Measurements from ENCODE around the gene ATAD5. TPM values are rescaled to one million over a fixed set of nuclear protein-coding genes. Genes with fewer than 3 reads are reported as not detected.

ATAD5 gene
- total RNA-seq, 1 experiment from 2014 or later, result 26.0 TPM

- TF ChIP-seq, protein P1, sequence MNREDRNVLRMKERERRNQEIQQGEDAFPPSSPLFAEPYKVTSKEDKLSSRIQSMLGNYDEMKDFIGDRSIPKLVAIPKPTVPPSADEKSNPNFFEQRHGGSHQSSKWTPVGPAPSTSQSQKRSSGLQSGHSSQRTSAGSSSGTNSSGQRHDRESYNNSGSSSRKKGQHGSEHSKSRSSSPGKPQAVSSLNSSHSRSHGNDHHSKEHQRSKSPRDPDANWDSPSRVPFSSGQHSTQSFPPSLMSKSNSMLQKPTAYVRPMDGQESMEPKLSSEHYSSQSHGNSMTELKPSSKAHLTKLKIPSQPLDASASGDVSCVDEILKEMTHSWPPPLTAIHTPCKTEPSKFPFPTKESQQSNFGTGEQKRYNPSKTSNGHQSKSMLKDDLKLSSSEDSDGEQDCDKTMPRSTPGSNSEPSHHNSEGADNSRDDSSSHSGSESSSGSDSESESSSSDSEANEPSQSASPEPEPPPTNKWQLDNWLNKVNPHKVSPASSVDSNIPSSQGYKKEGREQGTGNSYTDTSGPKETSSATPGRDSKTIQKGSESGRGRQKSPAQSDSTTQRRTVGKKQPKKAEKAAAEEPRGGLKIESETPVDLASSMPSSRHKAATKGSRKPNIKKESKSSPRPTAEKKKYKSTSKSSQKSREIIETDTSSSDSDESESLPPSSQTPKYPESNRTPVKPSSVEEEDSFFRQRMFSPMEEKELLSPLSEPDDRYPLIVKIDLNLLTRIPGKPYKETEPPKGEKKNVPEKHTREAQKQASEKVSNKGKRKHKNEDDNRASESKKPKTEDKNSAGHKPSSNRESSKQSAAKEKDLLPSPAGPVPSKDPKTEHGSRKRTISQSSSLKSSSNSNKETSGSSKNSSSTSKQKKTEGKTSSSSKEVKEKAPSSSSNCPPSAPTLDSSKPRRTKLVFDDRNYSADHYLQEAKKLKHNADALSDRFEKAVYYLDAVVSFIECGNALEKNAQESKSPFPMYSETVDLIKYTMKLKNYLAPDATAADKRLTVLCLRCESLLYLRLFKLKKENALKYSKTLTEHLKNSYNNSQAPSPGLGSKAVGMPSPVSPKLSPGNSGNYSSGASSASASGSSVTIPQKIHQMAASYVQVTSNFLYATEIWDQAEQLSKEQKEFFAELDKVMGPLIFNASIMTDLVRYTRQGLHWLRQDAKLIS (CRISPR knock-in tag; IDR thresholded peaks at IDR 0.05; ENCODE audit: borderline replicate concordance), result no peak
Measured at GRCh38 chr17:30905742-30906100, 74.0 kb downstream of the ATAD5 start (continued).

- H3K4me1 Mint-ChIP-seq, result peaks cover 12% of the 10 kb centered on the region
- peak; percentile 93 for DNase-seq (ENCODE audit: low spot score)
- H3K27ac Mint-ChIP-seq, result peak within 1 kb of the TSS; percentile 97
- ChIA-PET CTCF (interaction anchor here (1.8 kb wide), 1 partner anchor 10 kb away, joined by 4 read pairs; no protein-coding TSS in a partner anchor), POLR2A (interaction anchor here (0.5 to 1.1 kb wide), 4 partner anchors 15 to 102 kb away, joined by 3 to 4 read pairs (median 3); partner anchors contain the start of genes ADAP2 and RNF135)
- H3K27me3 Mint-ChIP-seq (ENCODE audit: low read depth), result no peaks in the 10 kb centered on the region
- peak; percentile 96 for ATAC-seq
- peaks cover 4% of the 10 kb centered on the region for H3K36me3 Mint-ChIP-seq
- H3K9me3 Mint-ChIP-seq, result no peaks in the 10 kb centered on the region
- peak within 1 kb of the TSS; percentile 100 for H3K4me3 Mint-ChIP-seq
- TF ChIP-seq SMAD3 (CRISPR knock-in tag; IDR thresholded peaks at IDR 0.05; ENCODE audit: borderline replicate concordance) (peak; percentile 74), NFATC4 (CRISPR knock-in tag; IDR thresholded peaks at IDR 0.05) (no peak), ZNF232 (CRISPR knock-in tag; IDR thresholded peaks at IDR 0.05) (peak; percentile 72), TP53 (CRISPR knock-in tag; IDR thresholded peaks at IDR 0.05) (peak; percentile 67; the same call in 1 of the 2 replicates), ZNF138 (CRISPR knock-in tag; conservative IDR thresholded peaks at IDR 0.05) (0 out of 2 replicates have a peak, but pooled peaks have one; percentile 44), GABPB1 (CRISPR knock-in tag; IDR thresholded peaks at IDR 0.05) (peak; percentile 91), PREB (CRISPR knock-in tag; IDR thresholded peaks at IDR 0.05; ENCODE audit: borderline replicate concordance) (no peak; the same call in 1 of the 2 replicates), TEAD4 (CRISPR knock-in tag; IDR thresholded peaks at IDR 0.05) (no peak), JAZF1 (CRISPR knock-in tag; IDR thresholded peaks at IDR 0.05) (no peak), CBFB (CRISPR knock-in tag; IDR thresholded peaks at IDR 0.05; ENCODE audit: low read depth) (peak; percentile 96)
- TF ChIP-seq, protein P1 (CRISPR knock-in tag; IDR thresholded peaks at IDR 0.05; ENCODE audit: borderline replicate concordance), result peak; percentile 58; the same call in 1 of the 2 replicates
- TF ChIP-seq, protein P2, sequence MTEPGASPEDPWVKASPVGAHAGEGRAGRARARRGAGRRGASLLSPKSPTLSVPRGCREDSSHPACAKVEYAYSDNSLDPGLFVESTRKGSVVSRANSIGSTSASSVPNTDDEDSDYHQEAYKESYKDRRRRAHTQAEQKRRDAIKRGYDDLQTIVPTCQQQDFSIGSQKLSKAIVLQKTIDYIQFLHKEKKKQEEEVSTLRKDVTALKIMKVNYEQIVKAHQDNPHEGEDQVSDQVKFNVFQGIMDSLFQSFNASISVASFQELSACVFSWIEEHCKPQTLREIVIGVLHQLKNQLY (CRISPR knock-in tag; IDR thresholded peaks at IDR 0.05), result 0 out of 2 replicates have a peak, but pooled peaks have one; percentile 47
- TF ChIP-seq, protein P3, sequence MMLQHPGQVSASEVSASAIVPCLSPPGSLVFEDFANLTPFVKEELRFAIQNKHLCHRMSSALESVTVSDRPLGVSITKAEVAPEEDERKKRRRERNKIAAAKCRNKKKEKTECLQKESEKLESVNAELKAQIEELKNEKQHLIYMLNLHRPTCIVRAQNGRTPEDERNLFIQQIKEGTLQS (CRISPR knock-in tag; conservative IDR thresholded peaks at IDR 0.05), result no peak
- TF ChIP-seq, protein P4, sequence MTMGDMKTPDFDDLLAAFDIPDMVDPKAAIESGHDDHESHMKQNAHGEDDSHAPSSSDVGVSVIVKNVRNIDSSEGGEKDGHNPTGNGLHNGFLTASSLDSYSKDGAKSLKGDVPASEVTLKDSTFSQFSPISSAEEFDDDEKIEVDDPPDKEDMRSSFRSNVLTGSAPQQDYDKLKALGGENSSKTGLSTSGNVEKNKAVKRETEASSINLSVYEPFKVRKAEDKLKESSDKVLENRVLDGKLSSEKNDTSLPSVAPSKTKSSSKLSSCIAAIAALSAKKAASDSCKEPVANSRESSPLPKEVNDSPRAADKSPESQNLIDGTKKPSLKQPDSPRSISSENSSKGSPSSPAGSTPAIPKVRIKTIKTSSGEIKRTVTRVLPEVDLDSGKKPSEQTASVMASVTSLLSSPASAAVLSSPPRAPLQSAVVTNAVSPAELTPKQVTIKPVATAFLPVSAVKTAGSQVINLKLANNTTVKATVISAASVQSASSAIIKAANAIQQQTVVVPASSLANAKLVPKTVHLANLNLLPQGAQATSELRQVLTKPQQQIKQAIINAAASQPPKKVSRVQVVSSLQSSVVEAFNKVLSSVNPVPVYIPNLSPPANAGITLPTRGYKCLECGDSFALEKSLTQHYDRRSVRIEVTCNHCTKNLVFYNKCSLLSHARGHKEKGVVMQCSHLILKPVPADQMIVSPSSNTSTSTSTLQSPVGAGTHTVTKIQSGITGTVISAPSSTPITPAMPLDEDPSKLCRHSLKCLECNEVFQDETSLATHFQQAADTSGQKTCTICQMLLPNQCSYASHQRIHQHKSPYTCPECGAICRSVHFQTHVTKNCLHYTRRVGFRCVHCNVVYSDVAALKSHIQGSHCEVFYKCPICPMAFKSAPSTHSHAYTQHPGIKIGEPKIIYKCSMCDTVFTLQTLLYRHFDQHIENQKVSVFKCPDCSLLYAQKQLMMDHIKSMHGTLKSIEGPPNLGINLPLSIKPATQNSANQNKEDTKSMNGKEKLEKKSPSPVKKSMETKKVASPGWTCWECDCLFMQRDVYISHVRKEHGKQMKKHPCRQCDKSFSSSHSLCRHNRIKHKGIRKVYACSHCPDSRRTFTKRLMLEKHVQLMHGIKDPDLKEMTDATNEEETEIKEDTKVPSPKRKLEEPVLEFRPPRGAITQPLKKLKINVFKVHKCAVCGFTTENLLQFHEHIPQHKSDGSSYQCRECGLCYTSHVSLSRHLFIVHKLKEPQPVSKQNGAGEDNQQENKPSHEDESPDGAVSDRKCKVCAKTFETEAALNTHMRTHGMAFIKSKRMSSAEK (CRISPR knock-in tag; IDR thresholded peaks at IDR 0.05; ENCODE audit: borderline replicate concordance), result 0 out of 2 replicates have a peak, but pooled peaks have one; percentile 18
- TF ChIP-seq, protein P5, sequence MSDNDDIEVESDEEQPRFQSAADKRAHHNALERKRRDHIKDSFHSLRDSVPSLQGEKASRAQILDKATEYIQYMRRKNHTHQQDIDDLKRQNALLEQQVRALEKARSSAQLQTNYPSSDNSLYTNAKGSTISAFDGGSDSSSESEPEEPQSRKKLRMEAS (CRISPR knock-in tag; IDR thresholded peaks at IDR 0.05), result peak; percentile 82
- TF ChIP-seq, protein P6, sequence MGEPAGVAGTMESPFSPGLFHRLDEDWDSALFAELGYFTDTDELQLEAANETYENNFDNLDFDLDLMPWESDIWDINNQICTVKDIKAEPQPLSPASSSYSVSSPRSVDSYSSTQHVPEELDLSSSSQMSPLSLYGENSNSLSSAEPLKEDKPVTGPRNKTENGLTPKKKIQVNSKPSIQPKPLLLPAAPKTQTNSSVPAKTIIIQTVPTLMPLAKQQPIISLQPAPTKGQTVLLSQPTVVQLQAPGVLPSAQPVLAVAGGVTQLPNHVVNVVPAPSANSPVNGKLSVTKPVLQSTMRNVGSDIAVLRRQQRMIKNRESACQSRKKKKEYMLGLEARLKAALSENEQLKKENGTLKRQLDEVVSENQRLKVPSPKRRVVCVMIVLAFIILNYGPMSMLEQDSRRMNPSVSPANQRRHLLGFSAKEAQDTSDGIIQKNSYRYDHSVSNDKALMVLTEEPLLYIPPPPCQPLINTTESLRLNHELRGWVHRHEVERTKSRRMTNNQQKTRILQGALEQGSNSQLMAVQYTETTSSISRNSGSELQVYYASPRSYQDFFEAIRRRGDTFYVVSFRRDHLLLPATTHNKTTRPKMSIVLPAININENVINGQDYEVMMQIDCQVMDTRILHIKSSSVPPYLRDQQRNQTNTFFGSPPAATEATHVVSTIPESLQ (CRISPR knock-in tag; IDR thresholded peaks at IDR 0.05), result no peak
Measured at GRCh38 chr17:30906101-30906911, 74.5 kb downstream of the ATAD5 start, which contains the start of gene TEFM. Gene TEFM, minus strand, starts transcription at chr17:30906238. Its CDS starts 40 bp downstream, at chr17:30906198.
